ENCODE results near the gene SLC34A1.
A peak's percentile ranks its signal among the peaks of the same experiment; 100 is the strongest.
"Not testable (repeated sequence)": the region's sequence is repeated elsewhere in the genome, so short reads cannot be mapped to it uniquely, and the experiment has no call there.

The SLC34A1 gene

DNA sequence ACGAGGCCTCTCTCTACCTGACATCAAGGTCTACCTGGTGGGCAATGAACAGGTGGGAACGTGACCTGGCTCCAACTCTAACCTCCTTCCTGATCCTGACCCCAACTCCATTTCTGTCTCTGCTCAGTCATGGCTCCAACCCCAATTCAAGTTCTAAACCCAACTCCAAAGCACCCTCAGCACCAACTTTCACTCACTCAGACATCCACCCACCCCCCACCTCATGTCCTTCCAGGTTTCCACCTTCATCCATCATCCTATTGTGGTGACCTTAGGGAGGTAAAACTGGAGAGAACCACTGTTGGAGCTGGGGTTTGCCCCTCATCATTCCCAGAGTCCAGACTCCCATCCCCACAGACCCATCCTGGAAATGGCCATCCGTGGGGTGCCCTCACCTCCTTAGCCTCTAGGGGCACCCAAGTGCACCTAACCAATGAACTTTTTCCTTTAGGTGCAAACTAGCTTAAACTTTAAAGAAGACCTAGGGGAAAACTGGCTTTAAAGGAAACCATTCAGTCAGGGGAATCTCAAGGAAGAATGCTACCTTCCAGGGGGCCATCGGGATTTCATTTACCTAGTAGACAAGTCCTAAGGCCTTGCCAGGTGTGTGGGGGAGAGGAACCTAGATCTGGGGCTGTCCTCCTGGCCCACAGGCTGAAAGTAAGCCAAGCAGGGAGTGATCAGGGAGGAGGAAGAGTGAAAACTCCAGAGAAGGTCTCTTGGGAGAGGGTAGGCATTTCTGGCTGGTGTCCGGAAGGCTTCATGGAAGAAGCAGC, 15.2 kb upstream of the SLC34A1 start:
- DNase-seq (ENCODE audit: low spot score), result peak; percentile 80

DNA sequence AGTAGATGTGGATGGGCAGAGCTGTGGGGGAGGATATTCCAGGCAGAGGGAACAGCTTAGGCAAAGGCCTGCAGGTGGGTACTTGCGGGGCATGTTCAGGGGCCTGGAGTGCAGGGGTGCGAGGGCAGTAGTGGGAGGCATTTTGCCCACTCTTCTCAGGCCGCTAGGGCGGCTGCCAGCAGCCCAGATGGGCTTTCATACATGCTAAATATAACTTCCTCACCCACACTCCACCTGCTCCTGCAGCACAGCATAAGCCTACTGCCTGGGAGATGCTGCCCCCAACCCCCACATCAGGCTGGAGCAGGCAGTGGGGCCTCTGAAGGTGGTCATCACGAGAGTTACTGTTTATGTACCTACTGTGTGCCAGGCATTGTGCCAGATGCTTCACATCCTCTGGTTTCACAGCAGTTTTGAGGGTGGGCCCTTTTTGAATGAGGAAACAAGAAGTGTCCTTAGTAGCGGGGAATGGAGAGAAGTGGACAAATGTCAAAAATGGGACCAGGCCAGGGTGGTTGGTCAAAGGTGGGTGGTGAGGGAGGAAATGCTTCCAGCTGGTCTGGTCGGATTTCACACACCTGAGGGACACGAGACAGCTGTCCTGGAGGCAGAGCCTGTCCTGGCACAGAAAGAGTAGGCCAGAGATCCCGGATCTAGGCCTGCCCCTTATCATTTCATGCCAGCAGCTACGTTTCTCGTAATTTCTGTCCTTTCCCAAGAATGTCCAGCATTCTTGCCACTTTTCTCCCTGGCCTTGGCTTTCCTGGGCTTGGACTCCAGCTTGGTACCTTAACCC, 14.4 kb upstream of the SLC34A1 start:
- DNase-seq (ENCODE audit: low spot score), result no peak

DNA sequence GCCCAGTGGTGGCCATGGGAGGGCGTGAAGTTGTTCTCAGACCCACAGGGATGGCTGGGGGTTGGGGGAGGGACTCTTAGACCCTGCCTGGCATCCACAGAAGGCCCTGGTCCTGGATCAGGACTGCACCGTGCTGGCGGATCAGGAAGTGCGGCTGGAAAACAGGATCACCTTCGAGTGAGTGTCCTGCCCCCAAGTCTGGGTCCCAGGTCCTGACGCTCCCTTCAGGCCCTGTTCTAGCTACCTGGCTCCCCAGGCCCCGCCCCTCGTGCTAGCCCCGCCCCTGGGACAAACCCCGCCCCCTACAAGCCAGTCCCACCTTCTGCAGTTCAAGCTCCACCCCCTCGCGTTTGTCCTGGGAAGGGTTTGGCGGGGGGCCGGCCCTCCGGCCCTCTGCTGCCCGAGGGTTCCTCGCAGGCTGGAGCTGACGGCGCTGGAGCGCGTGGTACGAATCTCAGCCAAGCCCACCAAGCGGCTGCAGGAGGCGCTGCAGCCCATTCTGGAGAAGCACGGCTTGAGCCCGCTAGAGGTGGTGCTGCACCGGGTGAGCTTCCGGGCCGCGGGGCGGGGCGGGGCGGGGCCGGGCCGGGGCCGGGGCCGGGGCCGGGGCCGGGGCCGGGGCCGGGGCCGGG, 13.6 kb upstream of the SLC34A1 start:
- peak; percentile 96 for DNase-seq (ENCODE audit: low spot score)

DNA sequence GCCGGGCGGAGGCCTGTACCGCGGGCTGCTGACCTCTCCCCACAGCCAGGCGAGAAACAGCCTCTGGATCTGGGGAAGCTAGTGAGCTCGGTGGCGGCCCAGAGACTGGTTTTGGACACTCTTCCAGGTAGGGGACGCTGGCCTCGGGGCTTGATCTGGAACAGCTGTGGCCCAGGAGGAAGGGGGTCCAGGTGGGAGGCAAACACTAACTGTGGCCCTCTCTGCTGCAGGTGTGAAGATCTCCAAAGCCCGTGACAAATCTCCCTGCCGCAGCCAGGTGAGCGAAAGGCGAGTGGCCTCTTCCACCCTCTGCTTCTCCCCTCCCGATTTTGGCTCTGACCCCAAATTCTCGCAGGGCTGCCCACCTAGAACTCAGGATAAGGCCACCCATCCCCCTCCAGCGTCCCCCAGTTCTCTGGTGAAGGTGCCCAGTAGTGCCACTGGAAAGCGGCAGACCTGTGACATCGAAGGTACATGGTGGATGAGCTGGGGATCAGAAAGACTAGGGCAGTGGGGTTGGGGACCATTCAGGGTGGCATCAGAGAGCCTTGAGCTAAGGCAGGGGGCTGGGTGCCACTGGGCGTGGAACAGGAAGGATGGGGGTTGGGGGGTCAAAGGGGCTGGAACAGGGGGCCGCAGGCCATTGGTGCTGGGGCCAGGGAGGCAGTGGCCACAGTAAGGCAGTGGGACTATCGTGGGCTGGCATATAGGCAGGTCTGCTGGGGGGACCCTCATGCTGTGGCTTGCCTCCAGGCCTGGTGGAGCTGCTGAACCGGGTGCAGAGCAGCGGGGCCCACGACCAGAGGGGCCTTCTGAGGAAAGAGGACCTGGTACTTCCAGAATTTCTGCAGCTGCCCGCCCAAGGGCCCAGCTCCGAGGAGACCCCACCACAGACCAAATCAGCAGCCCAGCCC, 12.9 kb upstream of the SLC34A1 start:
- no peak for DNase-seq (ENCODE audit: low spot score)

DNA sequence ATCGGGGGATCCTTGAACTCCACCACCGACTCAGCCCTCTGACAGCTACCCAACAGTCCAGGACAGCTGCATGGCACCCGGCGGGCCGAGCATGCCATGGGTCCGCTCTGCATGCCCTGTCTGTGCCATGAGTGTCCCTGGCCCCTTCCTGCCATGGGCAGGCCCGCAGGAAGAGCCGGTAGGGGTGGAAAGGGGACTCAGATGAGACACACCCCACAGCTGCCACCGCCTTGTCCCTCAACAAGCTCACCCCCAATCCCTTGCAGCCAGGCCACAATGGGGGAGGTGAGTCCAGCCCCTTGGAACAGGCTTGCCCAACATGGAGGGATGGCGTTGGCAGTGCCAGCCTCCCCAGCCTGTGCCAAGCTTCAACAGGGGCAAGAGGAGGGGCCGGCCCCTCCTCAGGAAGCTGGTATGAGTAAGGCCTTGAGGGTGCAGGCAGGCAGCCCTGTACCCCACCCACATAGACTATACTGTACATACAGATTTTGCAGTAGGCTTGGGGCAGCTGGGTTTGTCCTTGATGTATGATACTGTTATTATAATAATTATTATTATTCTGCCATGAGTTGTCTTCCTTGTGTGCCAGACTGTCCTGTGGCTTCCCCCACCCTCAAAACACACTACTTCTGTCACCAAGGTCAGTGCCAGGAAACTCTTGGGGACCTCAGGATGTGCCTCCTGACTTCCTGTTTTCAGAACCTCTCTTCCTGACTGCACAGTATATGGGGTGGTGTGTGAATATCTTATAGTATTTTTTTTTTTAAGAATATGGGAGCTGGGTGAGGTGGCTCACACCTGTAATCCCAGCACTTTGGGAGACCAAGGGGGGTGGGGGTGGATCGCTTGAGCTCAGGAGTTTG, 12.0 kb upstream of the SLC34A1 start:
- no peak for DNase-seq (ENCODE audit: low spot score)

DNA sequence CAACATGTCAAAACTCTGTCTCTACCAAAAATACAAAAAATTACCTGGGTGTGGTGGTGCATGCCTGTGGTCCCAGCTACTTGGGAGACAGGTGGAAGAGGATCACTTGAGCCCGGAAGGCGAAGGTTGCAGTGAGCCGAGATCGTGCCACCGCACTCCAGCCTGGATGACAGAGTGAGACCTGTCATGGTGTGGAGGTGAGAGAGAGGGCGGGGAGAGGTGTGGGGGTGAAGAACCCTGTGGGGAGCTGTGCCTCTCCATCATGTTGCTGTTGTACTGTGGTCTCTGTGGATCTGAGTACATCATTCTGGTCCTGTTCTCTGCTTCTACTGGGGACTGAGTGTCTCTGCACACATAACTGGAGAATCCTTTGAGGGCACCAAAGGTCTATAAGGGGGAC, 11.3 kb upstream of the SLC34A1 start:
- DNase-seq (ENCODE audit: low spot score), result no peak

DNA sequence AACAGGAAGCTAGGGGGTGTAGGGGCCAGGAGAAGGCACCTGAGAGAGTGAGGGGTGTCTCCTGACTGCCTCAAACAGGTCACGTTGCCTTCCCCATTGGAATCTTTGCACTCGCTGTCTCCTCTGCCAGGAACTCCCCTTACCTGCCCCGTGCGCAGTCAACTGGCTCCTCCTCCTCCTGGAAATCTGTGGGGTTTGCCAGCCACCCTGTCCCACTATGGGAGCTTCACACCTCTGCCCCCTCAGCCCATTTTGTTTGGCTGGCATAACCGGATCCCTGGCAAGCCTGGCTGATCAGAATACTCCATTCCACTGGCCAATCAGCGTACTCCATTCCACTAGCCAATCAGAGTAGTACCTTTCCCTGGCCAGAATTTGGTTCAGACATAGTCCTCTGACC, 10.4 kb upstream of the SLC34A1 start:
- no peak for DNase-seq (ENCODE audit: low spot score)

DNA sequence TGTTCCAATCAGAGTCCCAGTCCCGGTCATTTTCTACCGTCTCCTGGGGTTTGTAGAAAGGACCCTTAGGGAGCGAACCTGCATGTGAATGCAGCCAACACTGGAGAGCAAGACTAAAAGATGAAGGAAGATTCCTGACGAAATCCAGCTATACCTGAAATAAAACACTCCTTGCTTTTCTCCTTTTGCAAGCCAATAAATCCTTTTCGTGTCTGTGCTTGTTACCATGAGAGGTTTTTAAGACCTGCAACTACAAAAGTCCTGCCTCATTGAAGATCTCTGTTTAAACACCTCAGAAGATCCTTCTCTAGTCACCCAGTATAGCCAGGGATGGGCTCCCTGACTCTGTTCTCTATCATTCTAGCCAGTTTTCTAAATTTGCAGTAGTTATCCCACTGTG, 10.0 kb upstream of the SLC34A1 start:
- no peak for DNase-seq (ENCODE audit: low spot score)

DNA sequence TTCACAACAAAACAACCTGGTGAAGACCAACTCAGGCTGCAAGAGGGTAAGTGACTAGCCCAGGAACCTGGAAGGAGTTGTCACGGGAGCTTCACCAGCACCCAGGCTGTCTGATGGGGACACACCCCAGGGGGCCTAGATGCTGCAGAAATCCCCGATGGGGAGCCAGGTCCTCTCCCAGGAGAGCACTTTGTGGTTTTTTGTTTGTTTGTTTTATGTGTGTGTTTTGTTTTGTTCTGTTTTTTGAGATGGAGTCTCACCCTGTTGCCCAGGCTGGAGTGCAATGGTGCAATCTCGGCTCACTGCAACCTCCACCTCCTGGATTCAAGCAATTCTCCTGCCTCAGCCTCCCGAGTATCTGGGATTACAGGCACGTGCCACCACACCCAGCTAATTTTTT, 8.7 kb upstream of the SLC34A1 start:
- not testable (repeated sequence) for DNase-seq (ENCODE audit: low spot score)

DNA sequence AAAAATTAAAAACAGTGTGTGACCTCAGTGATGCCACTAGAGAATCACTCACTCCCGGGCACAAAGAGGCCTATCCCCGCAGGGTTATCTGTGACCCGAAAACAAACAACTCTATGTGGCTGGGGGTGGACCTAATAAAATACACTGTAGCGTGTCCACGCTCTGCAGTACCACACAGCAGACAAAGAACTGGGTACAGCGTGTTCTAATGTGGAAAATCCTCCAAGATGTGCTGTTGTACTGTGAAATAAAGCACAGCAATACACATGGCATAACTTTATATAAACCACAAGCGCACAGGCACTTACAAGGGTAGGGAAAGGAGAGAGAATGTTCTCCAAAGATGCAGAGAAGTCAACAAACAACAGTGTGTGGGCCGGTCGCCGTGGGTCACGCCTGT, 8.1 kb upstream of the SLC34A1 start:
- DNase-seq (ENCODE audit: low spot score), result no peak

DNA sequence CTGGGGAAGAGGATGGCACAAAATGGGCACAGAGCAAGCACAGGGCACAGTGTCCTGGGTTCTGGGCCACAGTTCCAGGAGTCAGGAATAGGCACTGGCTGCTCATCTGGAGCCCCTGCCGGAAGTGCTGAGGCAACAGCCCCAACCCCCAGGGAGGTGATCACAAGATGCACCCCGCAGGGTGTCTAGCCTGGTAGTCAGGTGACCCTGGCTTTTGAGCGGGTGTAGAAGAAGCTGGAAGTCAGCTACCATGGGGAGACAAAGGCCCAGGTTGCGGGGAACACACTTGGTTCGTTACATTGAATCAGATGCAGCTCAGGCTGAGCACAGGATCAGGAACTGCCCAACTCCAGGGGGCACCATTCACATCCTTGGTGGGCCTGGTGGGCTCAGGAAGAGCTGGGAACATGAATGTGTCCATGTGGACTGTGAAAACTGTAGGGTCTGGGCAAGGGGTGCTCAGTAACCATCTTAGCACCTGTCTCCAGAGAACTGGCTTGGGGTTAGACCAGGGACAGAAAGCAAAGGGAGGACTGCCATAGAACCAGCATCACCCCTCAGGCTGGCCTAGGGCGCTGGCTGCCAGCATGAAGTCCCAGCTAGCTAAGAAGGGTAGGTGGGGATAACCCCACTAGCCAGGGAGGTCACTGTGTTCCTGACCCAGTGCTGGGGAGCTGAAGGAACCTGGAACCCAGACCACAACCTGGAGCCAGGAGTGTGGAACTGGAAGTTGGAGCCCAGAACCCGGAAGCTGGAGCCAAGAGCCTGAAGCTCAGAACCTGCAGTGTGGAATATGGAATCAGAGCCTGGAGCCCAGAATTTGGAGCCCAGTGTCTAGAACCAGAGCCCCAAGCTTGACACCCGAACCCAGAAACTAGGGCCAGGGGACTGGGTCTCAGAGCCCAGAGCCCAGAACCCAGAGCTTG, 6.1 kb upstream of the SLC34A1 start:
- DNase-seq (ENCODE audit: low spot score), result no peak

DNA sequence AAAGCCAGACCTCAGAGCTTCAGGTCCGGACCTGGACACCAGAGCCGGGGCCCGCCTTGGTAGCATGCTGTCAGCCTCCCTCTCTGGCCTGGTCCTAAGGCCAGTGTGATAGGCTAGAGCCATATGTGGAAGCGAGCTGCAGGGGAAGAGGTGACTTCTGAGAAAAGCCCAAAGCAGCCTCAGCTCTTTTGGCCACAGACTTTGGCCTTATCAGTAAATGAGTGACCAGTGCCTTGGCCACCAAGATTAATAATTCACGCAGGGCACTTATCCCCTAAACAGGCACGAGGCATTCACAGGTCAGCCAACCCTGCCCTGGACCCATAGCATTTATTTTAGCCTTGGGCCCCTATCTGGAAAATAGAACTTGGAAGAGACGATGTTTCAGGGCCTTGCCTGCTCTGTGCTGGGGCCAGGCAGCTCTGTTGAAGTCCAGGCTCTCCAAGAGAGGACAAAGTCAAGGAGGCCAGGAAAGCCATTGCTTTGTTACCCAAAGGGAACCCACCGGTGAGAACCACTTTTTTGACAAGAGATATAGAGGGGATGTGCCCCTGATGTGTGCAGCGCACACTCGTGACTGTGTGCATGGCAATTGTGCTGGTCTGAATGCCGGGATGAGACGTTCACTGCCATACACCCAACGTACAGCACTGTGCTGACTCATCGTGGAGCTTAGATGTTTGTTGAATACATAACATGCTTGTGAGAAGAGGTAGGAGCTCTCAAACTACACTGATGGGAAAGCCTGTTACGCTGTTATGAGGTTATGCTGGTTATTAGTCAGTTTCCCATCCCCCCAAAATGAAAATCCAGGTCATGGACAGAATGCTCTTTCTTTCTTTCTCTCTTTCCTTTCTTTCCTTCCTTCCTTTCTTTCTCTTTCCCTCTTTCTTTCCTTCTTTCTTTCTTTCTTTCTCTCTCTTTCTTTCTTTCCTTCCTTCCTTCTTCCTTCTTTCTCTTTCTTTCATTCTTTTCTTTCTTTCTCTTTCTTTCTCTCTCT, 5.0 kb upstream of the SLC34A1 start:
- DNase-seq (ENCODE audit: low spot score), result peak; percentile 68

DNA sequence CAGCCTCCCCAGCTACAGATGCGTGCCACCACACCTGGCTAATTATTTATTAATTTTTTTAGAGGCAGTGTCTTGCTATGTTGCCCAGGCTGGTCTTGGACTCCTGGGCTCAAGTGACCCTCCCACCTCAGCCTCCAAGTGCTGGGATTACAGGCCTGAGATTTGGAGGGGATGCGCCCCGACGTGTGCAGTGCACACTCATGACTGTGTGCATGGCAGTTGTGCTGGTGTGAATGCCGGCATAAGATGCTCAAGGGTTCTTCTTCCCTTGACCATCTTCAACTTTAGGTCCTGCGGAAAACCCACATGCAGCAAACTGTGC, 3.5 kb upstream of the SLC34A1 start:
- DNase-seq (ENCODE audit: low spot score), result no peak

DNA sequence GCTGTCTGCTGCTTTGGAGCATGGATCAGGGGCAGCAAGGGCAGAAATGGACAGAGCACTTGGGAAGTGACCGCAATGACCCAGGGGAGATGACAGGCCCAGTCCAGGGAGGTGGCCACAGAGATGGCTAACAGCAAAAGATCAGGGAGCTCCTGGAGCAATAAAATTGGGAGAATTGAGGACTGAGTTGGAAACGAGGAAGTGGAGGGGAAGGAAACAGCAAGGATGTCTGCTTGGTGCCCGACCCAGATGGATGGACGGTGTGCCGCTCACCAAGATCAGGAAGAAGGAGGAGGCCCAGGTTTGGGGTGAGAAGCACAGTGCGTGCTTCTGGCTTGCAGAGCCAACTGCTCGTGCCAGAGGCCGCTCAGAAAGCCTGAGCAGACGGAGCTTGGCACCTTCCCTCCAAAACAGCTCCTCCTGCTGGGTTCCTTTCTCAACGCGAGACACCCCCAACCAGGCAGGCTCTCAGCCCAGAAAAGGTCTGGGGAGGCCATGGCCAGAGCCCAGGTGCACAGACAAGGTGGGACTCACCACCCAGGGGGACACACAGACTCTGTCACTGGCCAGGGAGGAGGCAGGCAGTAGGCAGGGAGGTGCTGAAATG, 1.7 kb upstream of the SLC34A1 start:
- DNase-seq (ENCODE audit: low spot score), result peak; percentile 53

DNA sequence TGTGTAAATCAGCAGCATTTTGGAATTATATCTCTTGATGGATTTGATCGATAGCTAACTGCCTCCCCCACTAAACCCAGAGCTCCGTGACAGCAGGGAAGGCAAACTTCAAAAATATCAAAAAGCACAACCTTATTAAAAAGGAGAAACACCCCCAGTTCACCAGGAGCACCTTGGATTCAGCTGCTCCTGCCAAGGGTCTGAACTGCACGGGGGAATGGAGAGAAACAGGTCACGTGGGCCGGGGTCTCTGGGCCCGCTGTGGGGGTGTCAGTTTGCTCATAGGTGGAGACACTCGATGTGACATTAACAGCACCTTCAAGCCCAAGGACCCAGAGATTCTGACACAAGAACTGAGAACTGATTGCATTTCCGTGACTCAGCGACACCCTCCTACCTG, 1.1 kb upstream of the SLC34A1 start:
- no peak for DNase-seq (ENCODE audit: low spot score)

DNA sequence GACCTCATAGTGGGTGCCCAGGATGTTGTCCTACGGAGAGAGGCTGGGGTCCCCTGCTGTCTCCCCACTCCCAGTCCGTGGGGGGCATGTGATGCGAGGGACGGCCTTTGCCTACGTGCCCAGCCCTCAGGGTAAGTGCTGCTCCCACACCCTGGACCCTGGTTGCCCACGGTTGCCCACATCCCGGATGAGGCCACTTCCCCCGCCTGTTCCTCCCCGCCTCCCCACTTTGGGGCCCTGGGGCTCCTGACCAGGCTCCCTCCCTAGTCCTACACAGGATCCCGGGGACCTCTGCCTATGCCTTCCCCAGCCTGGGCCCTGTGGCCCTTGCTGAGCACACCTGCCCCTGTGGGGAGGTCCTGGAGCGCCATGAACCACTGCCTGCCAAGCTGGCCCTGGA, 1.5 kb downstream of the SLC34A1 start:
- DNase-seq (ENCODE audit: low spot score), result no peak

DNA sequence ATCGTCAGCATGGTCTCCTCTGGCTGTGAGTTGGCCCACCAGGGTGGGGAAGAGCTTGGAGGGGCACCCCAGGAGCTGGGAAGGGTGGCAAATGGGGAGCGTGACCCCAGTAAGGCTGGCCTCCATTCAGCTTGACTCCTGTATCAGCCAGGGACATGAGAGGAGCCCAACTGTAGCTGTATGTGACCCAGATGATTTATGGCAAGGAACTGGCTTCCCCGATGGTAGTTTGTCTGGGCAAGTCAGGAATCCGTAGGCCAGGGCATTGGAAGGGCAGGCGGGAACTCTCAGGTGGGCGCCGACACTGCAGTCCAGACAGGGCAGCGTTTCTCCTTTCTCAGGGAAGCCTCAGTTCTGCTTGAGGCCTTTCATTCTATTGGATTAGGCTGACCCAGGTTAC, 2.3 kb downstream of the SLC34A1 start:
- DNase-seq (ENCODE audit: low spot score), result no peak

DNA sequence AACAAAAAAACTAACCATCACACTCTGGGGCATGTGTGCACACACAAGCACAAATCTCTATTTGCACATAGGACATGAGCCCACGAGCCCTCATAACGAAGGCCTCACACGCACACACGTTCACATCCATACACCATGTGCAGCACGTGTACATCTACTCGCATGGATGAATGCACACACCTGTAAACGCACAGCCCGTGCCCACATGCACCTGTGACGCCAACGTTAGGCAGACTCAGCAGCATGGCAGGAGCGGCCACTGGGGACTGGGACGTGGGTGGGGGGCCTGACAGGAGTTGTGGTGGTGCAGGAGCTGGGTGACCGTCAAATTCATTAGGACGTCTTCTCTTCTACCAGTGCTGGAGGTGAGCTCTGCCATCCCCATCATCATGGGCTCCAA, 3.2 kb downstream of the SLC34A1 start:
- no peak for DNase-seq (ENCODE audit: low spot score)

All from HuH-7 (cell line).